Epithelial cell of esophagus (primary cell): ENCODE results near the gene SAP130.

Experiments used
- DNase-seq: peaks from one replicate; pipeline ENCODE4 v3.0.0; 2010; ENCODE audit warnings: low read depth
- H3K4me3 ChIP-seq: 2 replicates; pipeline ENCODE4 v1.5.1; 2011; ENCODE audit warnings: mild to moderate bottlenecking, low read length, control low read depth
- TF ChIP-seq, protein P1 (sequence below): IDR thresholded peaks from 2 replicates; pipeline ENCODE4 v1.5.1; 2011; ENCODE audit warnings: low read depth, mild to moderate bottlenecking, low read length, control low read depth, inconsistent platforms; ENCODE audit not compliant: insufficient read depth; ENCODE audit errors: missing control alignments

The SAP130 gene

DNA sequence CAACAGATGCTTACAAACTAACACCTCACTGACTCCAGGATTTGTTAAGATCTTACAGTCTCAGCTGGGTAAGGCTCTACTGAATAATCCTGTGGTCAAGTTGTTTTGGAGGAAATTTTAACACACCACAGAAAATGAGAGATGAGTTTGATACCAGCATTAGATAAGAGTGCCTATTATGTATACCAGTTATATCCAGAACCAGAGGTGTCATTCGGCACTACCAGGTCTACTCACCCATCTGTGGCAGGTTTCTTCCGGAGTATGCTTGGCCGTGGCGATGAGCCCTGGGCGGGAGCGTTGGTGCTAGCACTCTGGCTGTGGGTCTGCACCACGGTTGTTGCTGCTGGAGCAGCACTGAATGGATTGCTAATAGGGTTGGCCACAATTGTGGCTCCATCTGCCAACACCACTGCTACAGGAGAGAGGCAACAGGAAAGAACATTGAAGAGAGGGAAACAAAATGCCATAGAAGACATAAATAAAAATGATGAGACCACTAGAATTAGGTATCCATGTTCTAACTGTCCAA lies 41.2 kb downstream of the SAP130 start:
- DNase-seq = no peak
- TF ChIP-seq, protein P1, sequence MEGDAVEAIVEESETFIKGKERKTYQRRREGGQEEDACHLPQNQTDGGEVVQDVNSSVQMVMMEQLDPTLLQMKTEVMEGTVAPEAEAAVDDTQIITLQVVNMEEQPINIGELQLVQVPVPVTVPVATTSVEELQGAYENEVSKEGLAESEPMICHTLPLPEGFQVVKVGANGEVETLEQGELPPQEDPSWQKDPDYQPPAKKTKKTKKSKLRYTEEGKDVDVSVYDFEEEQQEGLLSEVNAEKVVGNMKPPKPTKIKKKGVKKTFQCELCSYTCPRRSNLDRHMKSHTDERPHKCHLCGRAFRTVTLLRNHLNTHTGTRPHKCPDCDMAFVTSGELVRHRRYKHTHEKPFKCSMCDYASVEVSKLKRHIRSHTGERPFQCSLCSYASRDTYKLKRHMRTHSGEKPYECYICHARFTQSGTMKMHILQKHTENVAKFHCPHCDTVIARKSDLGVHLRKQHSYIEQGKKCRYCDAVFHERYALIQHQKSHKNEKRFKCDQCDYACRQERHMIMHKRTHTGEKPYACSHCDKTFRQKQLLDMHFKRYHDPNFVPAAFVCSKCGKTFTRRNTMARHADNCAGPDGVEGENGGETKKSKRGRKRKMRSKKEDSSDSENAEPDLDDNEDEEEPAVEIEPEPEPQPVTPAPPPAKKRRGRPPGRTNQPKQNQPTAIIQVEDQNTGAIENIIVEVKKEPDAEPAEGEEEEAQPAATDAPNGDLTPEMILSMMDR = no peak
- no peak overlapping the region for H3K4me3 ChIP-seq

- TF ChIP-seq, protein P1 = no peak
- DNase-seq = no peak
- H3K4me3 ChIP-seq = no peak overlapping the region
Measured at GRCh38 chr2:127985735-127986134, 42.1 kb downstream of the SAP130 start.

DNA sequence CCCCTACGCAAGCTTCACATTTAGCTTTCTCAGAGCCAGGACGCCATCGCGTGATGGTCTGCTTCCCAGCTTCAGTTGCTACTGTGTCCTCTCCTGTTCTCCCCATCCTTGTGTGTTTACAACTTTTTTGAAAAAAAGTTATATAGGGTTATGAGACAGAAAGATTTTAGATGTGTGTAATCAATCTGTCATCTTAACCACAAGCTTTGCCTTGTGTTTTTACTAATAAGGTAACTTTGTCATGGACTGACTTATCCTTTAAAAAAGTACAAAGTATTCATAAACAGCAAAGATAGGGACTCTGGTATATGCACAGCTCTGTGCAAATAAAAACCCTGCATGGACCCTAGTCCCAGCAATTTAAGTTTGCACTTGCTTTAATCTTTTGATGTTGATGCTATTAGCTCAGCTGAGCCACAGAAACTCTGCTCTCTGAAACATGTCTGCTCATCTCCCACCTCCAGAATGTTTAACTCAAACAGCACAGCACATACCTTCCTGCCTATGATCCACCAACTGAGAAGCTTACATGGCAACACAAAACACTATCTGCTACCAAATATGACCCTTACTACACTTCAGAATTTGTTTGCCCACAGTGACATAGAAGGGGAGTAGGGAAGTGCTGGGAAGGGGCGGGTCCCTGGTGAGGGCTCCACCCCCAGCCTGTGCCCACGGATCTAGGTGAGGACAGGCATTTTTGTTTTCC lies 42.7 kb downstream of the SAP130 start:
- DNase-seq = no peak
- TF ChIP-seq, protein P1 = no peak
- H3K4me3 ChIP-seq = no peak overlapping the region

GRCh38 chr2:127984551-127984950 lies 43.3 kb downstream of the SAP130 start:
- TF ChIP-seq, protein P1 = no peak
- no peak overlapping the region for H3K4me3 ChIP-seq
- DNase-seq = peak; percentile 2

- no peak for DNase-seq
- H3K4me3 ChIP-seq = no peak overlapping the region
- TF ChIP-seq, protein P1 = no peak
Measured at GRCh38 chr2:127969446-127969845, 58.4 kb downstream of the SAP130 start.

GRCh38 chr2:127968610-127969339 lies 59.1 kb downstream of the SAP130 start:
- peak; percentile 2 for DNase-seq
- no peak overlapping the region for H3K4me3 ChIP-seq
- TF ChIP-seq, protein P1 = no peak
